Suprapubic skin (tissue), 3 donors: ENCODE results near the gene C1orf21.

ENCODE experiments used
- CTCF ChIP-seq, 2 donors: fragments of 200-600 bp in 1 of 2; fragments of 450-650 bp in 1 of 2; sonication (generic) in 1 of 2; IDR thresholded peaks; one replicate each; pipeline ENCODE4 v1.5.1; 2016 to 2019; ENCODE audit warnings: antibody characterized with exemption in 2 of 2, mild to moderate bottlenecking in 1 of 2, moderate library complexity in 1 of 2
- POLR2A ChIP-seq, 2 donors: fragments of 450-650 bp; IDR thresholded peaks; one replicate each; pipeline ENCODE4 v1.6.1; 2017; ENCODE audit warnings: antibody characterized with exemption in 2 of 2, mild to moderate bottlenecking in 2 of 2, moderate library complexity in 2 of 2

- TF ChIP-seq CTCF (IDR thresholded peaks at IDR 0.05) (no peak), POLR2A (IDR thresholded peaks at IDR 0.05) (no peak)
Measured at GRCh38 chr1:184464757-184465156, 77.9 kb downstream of the C1orf21 start.
